GM18907 (cell line): ENCODE results near the gene CYP19A1.

Source experiments
- ATAC-seq: cut with Tn5 transposase; IDR thresholded peaks from one replicate; pipeline ENCODE4 v1.9.1; 2021; ENCODE audit warnings: mild to moderate bottlenecking, moderate library complexity; ENCODE audit not compliant: unreplicated experiment

Gene CYP19A1

DNA sequence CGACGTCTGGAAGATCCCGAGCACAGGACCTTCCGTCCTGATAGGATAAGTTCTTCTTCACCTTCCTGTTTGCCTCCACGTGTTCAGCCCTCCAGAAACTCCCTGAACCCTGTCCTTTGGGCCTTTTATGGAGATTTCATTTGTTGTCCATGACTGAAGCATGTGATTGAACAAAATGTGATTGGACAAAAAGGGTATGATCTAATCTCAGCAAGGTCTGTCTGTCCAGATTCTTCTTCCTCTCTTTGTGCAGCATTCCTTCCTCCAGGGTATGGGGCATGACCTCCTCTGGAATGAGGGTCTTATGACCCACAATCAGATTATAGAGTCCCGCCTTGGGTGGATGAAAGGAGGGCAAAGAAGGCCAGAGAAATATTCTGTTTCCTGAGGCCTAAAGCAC lies at the start of gene CYP19A1:
Gene CYP19A1, minus strand, starts transcription at position 101 of the 400 bp plus-strand sequence. CDS start 95,684 bp downstream, outside the sequence.
- no peak for ATAC-seq

DNA sequence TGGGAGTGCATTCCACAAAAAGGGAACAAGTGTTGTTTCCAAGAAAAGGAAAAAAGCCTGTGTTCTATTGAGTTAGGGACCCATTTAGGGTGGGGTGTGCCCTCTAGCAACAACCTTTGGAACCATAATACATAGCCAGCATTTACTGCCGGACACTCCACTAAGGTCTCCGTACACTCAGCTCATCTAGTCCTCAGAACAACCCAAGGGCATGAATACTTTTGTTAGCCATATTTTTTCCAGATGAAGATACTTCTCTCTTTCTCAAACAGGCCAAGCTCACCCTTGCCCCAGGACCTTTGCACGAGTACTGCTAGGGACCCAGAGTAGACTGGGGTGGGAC lies 49.3 kb upstream of the CYP19A1 start:
- ATAC-seq, result no peak

DNA sequence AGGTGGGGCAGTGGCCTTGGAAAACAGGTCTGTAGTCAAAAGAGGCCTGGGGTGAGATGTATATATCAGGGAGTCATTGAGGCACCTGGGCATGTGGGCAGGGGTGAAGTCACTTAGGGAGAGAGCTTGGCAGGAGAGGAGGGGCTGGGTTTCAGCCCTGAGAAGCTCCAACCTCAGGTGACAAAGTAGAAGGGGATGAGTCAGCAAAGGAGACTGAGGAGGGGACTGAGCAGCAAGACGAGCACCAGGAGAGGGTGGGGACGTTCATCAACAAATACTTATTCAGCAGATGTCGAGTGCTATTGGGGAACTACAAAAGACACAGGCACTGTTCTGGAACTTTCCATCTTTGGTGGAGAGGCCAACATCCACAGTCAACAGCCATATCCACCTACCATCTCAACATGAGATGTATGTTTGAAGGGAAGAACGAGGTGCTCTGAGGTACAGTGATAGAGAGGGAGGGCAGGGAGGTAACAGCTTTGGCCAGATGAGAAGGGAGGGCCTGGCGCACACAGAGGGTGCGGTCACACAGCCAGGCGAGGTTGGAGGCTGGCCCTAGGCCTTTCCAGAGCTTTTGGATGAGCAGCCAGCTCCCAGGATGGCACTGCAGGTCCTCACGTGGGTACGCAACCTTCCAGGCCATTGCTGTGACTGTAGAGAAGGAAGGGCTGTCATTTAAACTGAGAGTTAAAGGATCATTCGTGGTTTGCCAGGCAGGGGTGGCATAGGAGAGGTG lies 48.7 kb upstream of the CYP19A1 start:
- no peak for ATAC-seq

DNA sequence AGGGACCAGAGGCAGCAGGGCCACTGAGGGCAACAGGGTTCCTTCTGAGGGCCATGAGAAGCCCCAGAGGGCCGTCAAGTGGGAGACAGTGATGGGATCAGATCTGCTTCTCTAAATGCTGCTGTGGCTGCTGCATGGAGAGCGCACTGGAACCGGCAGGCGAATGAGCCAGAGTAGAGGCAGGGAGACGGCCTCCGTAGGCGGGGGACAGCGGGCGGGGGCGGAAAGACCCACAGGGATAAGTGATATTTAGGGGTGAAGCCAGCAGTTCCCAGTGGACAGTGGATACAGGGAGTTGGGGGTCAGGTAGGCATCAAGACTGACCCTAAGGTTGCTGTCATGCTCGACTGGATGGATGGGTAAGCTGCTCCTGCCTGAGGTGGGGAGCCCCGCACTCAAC lies 48.1 kb upstream of the CYP19A1 start:
- ATAC-seq, result no peak

DNA sequence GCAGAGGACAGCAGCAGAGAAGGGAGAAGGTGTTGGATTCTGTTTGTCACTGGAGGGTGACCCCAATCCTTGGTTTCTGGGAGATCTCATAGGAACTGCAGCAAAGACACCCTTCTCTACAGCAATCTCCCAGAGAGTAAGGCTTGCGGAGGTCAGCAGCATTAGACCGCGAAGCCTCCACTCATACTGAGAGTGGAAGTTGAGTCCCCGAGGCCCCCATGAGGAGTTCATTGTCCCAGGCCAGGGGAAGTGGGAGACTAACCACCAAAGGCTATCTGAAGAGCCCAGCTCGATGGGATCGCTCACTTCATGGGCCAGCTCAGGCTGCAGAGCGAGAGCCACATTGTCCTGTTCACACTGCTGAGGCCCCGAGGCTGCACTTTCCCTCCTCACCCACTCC lies 47.6 kb upstream of the CYP19A1 start:
- ATAC-seq, result no peak

DNA sequence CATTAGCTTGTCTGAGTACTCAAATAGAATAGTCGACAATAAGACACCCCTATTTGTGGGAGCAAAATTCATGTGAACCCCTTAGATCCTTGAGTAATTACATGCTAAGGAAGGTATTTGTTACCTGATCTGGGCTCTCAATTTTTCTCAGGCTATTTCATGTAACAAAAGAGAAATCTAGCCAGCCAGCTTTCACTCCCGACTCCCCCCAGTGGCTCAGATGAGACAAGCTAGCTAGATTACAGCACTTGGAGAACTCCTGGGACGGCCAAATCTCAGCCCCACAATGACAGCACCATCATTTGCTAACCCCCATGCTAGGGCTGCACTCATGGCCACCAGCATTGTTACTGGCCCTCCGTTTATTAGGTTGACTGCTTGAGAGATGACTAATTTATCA lies 44.4 kb upstream of the CYP19A1 start:
- no peak for ATAC-seq

DNA sequence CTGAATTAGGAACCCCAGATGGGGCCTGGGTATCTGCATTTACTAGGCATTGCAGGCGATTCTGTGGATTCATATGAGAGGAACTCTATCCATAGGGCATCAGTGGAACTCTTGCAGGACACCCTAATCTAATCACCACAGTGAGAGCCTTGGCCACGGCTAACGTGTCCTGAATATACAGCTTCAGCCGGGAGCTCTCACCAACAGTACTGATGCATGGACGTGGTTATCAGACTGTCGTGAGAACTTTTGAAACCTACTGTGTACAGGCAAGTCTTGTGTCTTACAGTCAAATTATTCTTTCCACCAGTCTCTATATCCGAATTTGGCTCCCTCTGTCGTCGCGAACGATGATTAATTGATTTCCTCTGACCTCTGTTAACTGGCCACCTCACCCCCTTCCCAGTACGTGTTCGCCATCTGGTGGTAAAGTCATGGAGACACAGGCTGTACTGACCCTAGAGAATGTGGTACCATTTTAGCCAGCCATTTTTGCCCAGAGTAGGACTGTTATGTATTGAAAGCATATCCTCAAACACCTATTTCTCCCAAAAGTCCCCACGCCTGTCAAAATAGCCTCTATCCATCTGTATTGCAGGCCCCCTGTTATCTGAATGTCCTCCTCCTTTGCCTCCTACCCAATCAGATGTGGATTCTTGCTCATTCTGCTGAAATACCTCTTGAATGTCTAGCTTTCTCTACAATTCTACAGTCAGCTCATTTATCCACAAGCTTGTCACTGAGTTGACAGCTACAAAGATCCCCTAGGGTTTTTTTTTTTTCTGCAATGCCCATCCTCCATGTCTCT lies 42.8 kb upstream of the CYP19A1 start:
- peak; percentile 87 for ATAC-seq

DNA sequence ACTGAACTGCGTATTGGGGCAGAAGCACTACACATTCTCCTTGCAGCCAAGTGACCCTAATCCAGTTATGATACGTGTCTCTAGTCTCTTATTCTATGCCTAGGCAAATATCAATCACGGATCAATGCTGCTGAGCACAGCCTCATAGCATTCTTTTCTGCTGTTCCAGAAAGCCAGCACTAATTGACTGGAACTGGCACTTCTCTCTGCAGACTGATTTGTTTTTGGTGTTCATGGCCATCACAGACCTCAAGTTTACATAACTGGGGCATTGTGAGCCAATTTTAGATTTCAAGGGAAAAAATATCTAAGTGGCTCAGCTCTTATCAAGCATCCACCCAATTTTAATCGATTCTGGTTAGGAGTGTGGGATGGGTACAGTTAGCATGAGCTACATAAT lies 41.0 kb upstream of the CYP19A1 start:
- no peak for ATAC-seq

DNA sequence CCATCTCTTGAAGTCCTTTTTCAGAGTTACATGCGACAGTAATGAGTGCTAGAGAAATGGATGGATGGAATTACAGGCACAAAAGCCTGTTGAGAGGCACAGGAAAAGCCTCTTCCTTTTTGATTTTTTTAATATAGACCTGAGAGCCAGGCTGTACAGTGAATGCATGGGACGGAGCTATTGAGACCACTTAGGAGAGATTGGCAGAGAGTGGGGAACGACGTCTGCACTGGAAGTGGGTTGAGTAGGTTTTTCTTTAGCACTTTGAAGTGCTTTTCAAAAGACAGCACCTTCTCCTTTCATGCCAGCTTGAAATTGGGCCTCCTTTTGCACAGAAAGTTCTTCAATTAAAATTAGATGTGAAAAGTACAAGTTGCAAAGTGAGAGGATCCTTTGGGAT lies 40.0 kb upstream of the CYP19A1 start:
- ATAC-seq, result no peak

DNA sequence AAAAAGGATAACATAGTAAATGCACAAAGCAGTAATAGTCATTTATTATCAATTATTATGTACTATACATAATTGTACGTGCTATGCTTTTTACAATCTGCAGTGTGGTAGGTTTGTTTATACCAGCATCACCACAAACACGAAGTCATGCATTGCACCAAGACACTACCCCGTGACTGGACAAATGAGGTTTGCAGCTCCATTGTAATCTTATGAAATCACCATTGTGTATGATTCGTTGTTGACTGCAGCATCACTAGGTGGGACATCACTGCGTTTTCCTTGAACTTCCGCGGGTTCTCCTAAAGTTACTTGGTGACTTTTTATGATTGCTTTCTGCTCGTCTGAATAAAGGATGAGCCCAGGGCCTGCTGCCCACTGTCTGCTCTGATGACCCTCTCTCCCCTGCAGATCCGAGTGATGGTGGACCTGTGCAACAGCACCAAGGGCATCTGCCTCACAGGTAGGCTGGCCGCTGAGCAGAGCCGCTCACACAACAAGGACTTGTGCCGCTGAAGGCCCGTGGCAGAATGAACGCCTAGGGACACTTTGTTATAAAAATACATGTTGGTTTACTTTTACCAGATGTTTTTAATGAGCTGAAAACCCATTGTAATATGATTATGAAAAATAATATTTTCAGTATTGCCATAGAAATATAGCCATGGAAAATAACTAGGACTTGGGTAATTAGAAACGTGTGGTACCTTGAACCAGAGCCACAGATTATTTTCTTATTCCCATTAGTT lies 38.8 kb upstream of the CYP19A1 start:
- no peak for ATAC-seq

DNA sequence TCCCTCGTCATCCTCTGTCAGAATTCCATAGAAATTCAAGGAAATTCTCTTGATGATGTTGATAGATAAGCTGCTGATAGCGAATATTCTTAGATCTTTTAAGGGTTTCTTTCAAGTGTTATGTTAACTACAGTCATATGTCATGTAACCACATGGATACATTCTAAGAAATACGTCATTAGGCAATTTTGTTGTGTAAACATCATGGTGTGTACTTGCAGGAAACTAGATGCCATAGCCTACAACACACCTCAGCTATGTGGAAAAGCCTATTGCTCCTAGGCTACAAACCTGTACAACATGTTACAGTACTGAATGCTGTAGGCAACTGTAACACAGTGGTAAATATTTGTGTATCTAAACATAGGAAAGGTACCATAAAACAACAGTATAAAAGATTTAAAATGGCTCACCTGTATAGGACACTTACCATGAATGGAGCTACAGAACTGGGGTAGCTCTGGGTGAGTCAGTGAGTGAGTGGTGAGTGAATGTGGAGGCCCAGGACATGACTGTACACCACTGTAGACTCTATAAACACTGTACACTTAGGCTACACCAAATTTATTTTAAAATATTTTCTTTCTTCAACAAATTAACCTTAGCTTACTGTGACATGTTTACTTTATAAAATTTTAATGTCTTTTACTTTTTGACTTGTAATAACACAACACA lies 37.7 kb upstream of the CYP19A1 start:
- no peak for ATAC-seq

DNA sequence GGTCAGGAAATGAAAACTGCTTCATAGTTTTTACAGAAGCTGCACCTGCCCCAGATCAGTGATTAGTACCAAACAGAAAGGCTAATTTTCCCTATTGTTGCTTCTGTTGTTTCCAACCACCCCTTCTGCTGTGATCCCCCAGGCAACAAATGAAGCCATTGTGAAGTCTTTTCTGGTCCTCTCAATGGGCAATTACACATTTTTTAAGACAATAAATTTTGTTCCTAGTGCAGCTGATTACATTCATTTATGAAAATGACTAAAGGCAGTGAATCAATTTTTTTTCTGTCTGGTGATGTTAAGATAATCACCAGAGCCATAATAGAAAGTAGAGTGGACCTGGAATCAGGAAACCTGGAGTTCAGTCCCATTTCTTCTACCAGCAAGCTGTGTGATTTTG lies 35.7 kb upstream of the CYP19A1 start:
- ATAC-seq, result no peak

DNA sequence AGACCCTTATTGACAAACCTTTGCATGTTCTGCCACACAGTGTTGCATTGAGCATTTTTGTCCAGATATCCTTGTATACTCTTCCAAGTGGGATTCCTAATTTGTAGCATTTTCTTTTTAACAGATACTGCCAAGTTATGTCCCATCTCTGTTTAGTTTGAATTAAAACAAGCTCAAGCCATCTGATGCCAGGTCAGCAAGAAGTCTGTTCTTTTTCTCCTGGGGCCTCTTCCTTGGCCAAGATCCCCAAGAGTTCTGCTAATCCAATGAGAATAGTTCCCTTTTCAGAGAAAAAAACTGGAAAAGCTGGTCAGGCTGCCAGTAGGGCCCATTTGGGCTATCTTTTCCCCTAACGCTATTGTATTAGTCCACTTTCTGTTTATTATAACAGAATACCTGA lies 32.9 kb upstream of the CYP19A1 start:
- ATAC-seq, result no peak

DNA sequence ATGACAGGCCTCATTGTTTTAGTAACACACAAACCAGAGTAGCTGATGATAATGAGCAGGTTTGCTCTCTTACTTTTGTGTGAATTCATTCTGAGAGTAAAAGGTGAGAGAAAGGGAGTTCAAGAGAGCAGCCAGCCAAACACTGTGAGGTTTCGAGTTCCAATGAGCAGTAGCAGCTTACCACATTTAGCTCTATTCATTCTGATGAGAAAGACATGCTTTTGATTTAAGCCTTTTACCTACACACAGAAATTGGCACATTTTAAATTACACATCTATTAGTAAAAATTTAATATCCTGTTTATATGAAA lies 31.0 kb upstream of the CYP19A1 start:
- ATAC-seq, result no peak

DNA sequence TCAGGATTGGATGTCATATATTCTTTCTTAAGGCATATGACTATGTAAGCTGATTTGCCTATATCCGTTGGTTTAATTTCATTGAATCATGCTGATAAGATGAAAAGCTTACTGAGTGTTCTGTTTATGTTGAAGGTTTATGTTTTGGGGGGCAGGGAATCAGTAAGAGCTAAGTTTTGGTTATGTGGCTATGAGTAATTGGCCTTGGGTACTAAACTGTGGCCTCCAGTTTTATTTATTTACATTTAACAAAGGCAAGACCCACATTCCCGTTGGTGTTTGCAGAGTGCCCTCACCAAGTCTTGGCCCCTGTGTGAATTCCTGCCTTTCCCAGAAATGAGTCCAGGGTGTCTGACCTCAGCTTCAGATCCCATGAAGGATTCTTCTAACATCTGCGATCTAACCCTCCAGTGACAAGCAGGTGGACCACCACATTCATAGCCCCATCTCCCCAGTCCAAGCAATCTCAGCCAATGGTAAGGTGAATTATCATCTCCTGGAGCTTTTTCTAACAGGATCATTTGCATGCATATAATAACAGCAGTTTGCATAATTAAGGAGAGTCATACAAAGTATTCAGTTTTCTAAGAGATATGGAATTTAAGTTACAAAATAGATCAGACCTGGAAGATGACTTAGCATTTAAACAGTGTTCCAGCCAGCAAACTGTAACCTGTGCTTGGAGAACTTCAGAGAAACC lies 30.5 kb upstream of the CYP19A1 start:
- ATAC-seq, result no peak

DNA sequence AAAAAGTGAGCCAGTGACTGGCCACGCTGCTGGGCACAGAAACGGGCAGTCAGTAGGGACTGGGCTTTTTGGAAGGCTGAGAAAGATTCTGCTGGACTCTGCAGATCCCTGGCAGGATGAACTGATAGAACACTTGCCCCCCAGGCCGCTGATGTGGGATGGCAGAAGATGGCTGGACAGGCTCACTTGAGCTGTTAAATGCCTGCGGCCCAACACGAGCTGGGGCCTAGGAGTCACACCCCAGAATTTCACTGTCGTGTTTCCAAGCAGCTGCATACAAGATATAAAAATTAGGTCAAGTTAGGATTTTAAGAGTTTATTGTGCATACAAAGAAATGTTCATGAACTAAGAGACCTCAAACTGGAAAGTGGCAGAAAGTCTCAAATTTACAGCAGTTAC lies 29.9 kb upstream of the CYP19A1 start:
- ATAC-seq, result no peak

DNA sequence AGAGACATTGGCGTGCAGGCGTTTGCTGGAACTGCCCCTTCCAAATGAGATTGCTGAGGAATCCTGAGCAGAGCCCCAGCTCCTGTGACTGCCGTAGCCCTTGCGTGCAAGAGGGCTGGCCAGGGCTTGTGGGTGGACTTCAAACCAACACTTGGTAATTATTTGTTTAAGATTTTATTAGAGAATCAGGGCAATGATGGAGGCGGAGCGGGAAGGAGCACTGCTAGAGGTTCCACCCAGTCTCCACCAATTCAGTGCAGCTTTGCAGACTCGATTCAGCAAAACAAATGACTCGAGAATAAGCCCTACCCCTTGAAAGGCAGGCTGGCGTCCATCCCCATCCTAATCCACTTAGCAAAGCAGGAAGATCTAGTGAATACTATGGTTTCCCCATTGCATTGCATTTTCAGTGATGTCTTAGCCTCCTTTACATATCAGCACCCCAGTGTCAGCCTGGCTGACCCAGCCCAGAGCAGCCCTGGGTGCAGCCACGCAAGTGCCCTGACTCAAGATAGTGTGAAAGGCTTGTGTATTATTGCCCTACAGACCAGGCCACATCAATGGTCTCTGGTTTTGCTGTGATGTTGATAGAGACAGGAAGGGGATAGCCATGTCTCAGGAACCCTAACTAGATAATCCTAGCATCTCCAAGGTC lies 29.1 kb upstream of the CYP19A1 start:
- ATAC-seq, result no peak

DNA sequence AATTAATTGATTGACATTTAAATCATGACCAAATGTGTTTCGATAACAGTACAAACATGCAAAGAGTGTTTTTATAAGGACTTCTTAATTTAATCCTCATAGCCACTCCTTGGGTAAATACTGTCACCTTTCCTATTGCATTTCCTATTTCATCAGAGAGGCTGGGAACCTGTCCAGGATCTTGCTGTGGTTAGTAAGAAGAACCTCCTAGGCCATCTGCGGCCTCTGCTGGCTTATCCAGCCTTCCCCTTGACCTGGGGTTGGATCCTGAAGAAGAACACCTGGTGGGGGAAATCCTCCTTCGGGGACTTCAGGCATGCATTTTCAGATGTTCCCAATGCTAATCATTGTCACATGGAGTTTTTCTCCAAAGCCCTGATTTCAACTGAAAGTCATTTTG lies 28.5 kb upstream of the CYP19A1 start:
- ATAC-seq, result no peak

DNA sequence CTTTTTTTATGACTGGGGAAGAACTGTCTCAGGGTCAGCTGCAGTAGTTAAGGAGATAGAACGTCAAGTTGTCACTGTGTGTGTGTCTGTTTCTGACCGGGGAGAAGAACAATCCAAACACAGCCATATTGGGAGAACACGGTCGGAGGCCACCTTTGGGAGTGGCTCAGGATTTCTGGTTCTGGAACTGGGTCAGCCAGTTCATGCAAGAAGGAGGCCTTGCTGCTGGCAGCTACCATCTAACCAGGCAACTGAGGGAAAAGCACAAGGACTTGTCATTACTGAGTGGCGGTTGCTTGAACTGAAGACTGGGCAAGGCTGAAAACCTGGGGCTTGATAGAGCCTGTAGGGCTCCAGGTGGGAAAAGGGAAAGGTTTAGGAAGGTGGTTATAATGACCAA lies 27.7 kb upstream of the CYP19A1 start:
- ATAC-seq, result no peak

DNA sequence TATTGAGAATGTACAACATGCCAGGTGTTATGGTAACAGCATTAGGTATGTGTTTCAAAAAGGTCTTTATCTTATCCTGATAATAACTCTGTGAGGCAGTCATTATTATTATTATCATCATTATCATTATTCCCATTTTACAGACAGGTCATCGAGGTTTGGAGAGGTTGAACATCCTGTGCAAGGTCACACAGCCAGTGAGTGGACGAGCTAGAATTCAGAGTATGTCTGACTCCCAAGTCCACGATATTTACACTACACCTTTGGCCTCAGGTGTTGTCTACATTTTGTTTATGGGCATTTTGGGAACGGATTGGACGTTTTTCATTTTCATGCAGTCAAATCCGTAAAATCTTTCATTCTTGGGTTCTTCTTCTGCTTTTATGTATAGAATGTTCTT lies 27.0 kb upstream of the CYP19A1 start:
- no peak for ATAC-seq
